Hematopoietic multipotent progenitor cell treated with erythropoietin and hydrocortisone succinate and interleukin-3 and kit ligand, for 8 days (in vitro differentiated cells): ENCODE data around the gene DPYSL3.
"Not testable (repeated sequence)": the region's sequence is repeated elsewhere in the genome, so short reads cannot be mapped to it uniquely, and the experiment has no call there.

Experiments used
- DNase-seq: peaks from one replicate; pipeline ENCODE4 v3.0.0-alpha.2; 2015

DPYSL3 gene

DNA sequence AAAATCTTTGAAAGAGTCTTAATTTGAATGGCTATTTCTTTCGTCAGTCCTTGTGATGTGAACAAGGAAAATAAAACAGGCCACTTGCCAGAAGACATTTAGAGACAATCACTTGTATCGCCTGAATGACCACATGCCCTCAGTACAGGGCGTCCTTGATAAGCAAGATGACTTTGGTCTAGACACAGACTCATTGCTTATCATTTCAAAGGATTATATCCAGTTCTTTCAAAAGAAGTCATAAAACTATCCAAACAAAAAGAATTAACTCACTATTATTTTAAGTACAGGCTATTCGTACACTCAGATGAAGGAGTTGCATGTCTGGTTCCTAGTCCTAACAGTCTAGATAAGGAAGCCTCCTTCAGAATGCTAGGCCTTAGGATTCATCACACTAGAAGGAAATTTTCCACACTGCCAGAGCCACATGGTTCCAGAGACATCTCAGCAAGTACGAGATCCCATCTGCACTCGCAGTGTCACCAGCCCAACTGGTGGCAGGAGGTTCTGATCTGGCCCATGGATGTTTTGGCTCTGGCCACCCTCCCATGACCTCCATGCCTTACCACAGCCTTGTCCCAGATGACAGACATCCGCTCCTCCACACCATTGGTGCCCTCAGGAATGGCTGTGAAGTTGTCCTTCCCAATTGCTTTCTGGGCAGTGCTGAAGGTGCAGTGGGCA, 109.6 kb downstream of the DPYSL3 start:
- no peak for DNase-seq

DNA sequence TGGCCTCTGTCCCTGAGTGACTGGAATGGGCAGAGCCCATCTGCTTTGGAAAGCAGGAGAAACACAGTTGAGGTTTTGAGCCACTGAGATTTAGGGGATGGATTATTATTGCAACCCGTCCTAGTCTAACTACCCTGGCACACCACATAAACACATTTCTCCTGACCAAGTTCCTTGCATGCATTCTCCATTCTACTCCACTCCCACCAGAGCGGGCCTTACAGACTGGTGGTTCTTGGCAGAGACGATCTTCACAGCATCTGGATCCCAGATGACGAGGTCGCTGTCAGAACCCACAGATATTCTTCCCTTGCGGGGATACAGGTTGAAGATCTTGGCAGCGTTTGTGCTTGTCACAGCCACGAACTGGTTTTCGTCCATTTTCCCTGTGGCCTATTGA, 111.0 kb downstream of the DPYSL3 start:
- DNase-seq: no peak

DNA sequence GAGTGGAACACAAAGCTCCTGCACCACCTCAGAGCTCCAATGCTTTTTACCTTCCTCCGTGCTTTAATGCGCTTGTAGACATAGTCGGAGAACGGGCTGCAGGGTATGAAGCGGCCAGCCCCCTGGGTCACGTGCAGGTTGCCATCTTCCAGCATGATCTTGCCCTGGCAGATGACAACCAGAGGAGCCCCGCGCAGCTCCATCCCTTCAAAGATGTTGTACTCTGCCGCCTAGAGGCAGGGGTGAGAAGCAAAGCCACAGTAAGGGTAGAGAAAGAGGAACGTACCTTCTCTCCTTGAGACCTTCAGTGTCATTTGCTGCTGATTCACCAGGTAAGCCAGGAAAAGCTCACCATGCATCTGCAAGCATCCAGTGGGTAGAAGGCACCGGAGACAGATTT, 112.3 kb downstream of the DPYSL3 start:
- DNase-seq: peak; percentile 1

DNA sequence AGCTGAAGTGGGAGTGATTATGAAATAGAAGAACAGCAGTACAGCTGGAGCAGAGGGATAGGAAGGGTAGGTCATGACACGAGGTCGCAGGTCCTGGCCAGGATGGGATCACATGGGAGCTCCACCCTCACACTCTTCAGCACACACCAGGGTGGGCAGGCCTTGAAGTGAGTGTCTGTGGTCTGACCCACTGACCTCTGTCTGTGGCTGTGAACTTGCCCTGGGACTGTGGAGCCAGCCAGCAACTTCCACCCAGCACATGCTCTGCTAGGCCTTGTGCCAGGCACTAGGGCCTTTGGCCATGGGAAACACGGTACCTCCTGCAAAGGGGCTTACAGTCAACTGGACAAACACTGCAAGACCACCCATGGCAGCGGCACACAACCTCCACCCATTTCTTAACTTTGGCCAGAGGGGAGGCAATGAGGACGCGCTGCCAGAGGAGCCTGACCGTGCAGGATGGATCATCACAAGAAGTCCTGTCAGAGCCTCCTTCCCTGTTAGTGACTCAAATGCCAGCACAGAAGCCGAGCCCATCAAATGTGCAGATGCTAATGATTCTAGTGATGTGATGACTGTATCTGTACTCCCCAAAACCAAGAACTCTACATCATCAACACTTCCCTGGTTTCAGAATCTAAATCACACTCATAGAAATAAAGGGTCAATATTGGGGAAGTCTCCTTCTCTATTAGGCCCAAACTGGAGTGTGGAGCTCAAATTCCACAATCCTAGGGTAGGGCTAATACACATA, 113.6 kb downstream of the DPYSL3 start:
- no peak for DNase-seq

DNA sequence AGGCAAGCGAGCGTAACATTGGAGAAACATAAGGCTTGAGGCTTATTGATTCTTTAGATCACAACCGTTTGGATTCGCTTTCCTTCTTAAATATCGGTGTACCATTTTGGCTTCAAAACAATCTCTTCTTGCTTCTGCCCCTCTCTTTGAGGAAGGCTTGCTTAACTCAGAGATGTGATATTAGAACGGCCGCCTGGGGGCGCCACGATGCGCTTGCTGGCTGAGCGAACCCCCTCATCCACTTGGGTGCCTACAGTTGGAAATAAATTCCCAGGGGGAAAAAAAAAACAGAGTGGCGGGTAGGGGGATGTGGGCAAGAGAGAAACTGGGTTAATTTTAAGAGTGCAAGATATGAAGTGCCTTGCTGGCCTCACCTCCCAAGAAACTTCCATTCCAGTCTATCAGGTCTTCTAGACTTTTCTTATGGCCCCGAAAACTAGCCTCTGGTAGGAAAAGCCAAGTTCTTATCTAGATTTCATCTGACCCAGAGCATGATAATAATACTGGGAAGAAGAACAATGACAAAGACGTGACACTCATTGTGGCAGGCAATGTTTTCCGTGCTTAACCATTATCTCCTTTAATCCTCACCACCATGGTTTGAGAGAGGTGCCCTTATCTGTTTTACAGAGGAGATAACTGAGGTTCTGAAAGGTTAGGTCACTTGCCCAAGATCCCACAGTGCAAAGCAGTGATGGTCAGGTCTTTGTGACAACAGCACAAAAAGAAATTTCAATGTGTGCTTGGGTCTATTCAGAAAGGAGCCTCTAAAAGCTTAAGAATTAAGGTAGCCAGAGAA, 115.8 kb downstream of the DPYSL3 start:
- no peak for DNase-seq

DNA sequence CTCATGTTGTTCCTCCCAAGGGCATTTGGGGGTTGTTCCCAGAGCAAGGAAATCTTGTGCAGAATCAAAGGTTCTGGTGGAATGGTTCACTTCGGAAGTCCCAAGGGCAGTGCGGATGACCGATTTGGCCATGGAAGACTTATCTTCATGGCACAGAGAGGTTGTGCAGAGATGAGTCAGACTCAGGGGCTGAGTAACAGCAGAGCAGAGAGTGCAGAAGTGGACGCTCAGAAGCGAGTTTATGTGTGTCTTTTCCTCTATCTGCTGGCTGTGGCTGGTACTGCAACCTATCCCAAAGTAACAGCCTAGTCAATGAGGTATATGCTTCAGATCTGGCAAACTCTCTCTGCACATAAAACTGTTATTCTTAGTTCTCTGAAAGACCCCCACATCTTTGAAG, 118.1 kb downstream of the DPYSL3 start:
- peak; percentile 38 for DNase-seq

DNA sequence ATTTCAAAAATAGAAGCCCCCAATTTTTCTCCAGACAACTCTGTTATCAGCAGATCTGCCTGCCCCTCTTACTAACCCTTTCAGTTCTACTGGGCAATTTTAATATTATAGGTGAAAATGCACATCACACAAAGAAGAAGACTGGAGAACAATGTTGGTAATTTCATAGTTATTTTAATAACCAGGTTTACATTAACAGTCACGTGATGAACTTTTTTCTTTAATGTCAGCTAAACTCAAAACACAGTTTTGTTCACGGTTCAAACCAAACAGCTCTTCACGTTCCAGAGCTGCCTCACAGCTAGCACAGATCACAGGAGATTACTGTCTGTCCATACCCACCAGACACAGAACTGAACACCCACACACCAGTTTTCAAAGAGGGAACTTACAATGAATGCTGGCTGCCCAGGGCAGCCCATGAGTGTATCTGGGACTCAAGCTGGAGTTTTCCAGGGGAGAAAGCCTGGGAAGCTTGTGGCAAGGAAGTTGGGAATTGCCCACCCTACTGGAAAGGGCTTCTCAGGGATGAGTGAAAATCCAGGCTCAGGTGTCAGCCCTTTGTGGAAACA, 119.1 kb downstream of the DPYSL3 start:
- DNase-seq: no peak

DNA sequence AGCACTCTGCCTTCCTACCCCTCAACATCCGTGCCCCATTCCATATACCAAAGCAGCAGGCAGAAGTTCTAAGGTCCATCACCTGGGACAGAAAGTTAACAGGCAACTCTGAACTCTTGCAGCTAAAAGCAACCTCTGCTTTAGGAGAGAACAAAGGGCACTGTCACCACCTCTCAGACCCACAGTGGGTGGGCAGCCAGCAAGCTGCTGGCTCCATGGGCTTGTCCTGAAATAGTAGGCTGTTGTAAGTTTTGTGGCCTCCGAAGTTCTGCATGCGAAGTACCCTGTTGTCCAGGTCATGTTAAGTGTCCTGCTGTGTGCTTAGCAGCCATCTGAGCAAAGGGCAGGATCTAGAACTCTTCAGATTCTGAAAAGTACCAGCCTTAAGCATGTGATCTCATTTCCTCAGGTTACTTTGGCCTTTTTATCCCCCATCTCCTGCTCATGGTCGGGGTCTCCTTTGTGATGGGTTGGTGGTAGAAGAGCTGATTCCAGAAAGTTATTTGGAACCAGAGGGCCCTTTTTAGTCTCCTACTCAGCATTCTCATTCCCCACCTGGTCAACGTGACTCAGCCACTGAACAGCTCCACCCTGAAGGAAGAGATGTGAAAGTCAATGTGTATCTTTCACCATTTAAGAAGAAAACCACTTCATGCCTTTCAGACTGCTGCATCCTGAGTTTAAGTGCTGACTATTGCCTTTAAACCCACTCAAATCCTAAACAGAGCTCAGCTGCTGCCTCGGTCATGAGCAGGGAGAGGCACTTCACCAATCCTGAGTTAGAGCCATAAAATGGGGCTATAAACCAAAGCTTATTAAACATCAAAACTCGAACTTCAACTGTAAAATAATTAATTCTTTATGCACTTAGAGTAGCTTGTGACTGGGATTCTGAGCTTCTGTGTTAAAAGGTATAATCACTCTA, 121.4 kb downstream of the DPYSL3 start:
- DNase-seq: no peak

DNA sequence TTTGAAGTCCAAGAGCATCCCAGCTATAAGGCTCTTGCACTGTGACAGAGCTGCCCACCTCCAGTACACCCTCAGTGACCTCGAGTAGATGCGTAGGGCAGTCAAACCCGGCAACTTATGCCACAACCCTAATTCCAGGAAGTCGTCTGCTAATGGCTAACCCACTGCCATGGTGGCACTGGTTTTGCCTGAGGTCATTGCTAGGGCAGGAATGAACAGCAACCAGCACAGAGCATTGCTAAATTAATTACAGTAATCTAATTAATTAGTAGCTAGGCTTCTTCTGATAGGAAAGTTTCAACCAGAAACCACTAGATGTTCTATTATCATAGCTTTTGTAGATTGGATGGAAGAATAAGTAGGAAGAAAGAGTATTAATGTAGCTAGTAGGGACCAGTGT, 122.8 kb downstream of the DPYSL3 start:
- DNase-seq: no peak

DNA sequence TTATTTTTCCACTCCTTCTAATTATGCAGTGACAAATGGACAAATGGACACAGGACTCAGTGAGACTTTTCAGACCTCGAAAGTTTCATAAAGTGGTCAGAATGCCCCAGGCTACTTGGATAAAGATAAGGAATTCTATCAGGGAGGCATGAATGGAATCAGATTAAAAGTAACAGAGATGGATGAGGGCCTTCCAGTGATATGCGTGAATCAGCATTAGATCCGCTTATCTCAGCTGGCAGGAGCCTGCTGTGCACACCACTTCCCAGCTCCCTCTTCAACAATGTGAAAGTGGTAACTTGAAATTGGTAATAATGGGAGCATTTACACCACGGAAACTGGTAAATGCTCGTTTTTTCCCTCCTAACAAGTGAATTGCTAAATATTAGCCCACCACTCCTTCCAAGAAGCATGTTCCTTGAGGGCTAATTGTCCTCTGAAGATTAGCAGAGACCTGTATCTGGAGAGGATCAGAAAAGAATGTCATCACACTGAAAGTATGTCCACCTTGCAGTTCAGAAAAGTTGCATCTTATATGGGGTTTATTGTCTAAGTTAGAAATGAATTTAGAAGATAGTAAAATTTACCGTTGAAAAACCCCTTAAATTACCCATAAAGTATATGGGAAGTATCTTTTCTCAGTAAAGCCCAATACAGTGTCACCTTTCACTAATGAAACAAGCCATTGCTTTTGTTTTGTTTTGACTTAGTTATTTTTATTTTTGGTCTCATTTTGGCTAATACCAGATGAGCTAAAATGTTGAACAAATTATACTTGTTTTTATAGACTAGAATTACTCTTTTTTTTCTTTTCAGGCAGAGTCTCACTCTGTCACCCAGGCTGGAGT, 125.3 kb downstream of the DPYSL3 start:
- DNase-seq: no peak

DNA sequence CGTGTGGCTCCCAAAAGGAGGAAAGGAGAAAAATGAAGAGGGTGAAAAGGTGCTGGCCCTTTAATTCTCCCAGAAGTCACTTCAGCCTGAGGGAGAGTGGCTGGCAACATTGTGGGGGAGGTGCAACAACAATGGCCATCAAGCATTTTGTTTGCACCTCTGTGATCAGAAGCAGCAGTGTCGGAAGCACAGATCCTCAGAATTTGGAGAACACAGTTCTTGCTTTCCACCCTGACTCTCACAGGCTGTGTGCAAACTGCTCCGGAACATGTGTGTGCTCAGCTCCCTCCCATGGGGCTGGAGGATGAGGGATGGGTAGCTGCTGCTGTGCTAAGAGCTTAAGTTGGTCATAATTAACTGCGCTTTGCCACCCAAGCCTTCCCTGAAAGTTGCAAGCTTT, 127.1 kb downstream of the DPYSL3 start:
- DNase-seq: no peak

DNA sequence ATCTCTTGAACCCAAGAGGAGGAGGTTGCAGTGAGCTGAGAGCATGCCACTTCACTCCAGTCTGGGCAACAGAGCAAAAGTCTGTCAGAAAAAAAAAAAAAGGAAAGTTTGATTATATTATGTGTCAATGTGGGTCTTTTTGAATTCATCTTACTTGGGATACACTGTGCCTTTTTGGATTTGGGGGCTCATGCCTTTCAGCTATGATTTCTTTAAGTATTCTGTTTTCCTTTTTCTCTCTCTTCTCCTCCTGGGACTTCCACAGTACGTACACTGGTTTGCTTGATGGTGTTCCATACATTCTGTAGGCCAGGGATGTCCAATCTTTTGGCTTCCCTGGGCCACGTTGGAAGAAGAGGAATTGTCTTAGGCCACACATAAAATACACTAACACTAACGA, 128.3 kb downstream of the DPYSL3 start:
- no peak for DNase-seq

DNA sequence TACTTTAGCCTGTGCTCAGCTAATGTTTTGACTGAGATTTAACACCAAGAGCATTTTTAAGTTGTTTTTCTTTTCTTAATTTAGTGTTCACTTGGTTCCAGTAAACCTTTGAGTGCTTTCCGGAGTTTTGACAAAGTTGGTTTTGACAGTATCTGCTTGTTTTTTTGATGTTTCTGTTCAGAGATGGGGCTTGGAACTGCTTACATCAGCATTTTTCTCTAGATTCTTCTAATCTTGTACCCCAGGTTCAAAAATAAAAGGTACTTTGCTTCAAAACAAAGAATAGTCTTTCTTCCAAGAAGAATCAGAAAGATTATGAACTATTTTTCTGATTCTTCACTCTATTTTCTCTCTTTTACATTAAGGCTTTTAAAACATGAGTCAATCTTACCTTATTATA, 132.2 kb downstream of the DPYSL3 start:
- no peak for DNase-seq

DNA sequence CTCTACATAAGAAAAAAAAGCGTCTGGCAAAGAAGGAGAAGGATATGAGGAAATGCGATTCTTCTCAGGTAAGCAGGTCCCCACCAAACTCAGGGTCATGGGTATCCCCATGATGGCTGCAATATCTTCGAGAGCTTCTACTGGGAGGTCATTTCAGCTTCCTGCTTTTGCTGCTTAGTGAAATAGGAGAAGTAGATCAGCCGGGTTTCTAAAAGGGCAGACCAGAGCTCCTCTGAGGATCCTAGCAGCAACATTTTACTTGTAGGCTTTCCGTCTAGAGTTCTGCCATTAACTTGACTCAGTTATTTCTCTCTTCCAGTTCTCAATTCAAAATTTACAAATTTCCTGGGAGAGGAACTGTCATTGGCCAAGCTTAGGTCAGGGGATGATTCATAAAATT, 134.7 kb downstream of the DPYSL3 start:
- no peak for DNase-seq

DNA sequence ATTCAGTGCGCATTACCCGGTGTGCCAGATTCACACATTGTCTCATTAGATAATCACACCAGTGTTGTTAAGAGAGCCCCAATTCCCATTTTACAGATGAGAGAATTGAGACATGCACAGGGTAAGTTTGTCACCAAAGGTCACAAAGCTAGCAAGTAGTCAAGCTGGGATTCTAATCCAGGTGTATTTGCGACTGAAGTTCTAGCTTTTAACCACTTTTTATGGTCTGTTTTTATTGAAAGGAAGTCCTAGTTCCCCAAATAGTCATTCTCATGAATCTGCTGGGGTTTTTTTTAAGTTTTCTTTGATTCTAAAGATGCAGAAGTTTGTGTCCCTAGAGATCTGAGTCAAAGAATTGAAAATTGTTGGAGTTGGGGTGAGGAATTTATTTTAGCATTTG, 136.5 kb downstream of the DPYSL3 start:
- DNase-seq: no peak

DNA sequence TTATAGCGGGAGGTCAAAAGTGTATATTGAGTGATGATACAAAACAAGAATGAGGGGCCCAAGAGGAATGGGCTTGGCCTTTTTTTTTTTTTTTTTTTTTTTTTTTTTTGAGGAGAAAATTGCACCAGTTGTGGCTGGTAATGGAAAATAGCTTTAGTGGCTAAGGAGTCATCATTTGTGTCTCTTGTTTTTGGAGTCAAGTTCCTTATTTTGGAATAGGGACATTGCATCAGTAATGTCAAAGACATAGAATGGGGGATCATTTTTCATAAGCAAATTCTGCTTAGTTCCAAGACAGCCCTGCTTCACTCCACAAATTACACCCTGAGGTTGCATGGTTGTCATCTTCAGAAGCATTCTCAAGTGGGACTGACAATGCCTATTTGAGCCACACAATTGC, 137.7 kb downstream of the DPYSL3 start:
- no peak for DNase-seq

DNA sequence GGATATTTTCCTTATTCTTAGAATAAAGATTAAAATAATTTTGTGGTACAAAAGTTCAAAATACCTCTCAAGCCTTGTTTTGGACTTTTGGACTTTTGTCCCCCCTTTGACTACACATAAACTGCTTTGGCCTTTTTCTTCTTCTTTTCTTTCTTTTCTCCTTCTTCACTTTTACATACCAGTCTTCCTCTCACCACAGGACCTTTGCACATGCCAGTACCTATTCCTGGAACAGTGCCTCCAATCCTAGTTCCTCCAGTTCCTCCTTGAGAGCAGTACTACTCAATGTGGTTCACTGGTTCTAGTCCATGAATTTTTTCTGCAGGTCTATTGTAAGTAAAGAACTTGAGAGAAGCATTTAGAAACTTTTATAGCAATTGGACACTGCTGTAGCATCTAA, 138.6 kb downstream of the DPYSL3 start:
- no peak for DNase-seq

DNA sequence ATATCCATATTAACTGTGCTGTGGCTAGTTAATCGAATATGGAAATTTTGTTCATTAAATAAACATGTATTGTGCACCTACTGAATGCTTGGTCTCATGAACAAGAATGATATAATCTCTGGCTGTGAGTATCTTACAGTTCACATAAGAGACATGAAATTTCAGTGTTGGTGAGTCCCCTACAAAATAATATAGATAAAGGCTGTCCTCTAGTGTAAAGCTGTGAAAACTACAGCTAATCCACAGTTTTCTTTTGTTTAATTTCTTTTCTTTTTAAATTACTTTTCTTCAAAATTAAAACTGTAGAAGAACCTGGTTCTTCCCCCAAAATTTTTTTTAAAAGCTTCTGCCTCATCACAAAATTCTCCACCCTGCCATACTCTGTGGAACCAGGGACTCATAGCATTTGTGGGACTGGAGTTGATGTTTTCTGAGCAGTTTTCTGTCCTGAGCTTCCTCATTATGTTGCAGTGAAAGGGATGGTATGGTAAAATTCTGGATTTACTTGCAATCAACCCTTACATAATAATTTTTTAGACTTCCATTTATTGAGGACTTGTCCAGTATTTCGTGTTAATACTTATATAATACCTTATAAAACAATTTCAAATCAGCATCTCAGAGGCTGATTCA, 140.0 kb downstream of the DPYSL3 start:
- DNase-seq: peak; percentile 3

DNA sequence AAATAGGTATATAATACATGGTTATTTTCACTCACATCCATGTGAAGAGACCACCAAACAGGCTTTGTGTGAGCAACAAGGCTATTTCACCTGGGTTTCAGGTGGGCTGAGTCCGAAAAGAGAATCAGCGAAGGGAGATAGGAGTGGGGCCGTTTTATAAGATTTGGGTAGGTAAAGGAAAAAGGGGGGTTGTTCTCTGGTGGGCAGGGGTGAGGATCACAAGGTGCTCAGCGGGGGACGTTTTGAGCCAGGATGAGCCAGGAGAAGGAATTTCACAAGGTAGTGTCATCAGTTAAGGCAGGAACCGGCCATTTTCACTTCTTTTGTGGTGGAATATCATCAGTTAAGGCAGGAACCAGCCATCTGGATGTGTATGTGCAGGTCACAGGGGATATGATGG, 142.5 kb downstream of the DPYSL3 start:
- not testable (repeated sequence) for DNase-seq

DNA sequence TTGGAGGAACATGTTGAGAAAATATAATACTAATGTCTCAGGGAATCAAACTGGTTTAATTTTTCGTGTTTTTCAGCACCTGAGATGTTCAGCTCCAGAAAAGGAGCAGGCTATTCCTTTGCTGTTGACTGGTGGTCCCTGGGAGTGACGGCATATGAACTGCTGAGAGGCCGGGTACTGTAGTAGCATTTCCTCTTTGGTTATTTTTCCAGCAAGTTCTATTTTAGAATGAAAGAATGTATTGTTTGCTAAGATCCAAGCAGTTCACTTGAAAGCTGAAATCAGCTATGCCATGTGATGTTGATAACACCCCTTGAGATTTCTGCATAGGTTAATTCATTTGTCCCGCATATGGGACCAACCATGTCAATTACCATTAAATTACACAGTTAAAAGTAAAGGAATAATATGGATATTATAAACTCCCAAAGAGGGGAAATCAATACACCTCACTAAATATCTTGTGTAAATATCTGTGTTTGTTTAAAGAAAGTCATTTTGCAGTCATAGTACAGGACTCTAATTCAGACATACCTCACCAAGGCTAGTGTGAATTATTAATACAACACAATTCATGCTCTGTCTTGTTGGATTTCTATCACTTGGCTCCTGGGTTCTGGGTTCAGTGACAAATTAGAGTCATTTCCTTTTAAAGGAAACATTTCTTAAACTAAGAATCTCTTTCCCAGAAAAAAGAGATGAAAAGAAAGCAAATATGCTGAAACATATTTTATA, 148.3 kb downstream of the DPYSL3 start:
- no peak for DNase-seq
